Choroid plexus epithelial cell (primary cell): ENCODE measurements around the gene COG4.
A peak's percentile ranks its signal among the peaks of the same experiment; 100 is the strongest.

Experiments used
- DNase-seq: peaks from one replicate; pipeline ENCODE4 v3.0.0-alpha.2; 2010; ENCODE audit warnings: low read depth
- H3K4me3 ChIP-seq: 2 replicates; pipeline ENCODE4 v1.5.1; 2011; ENCODE audit warnings: low read depth, mild to moderate bottlenecking, control low read depth, low read length, moderate library complexity
- TF ChIP-seq, protein P1 (sequence below): conservative IDR thresholded peaks from 2 replicates; pipeline ENCODE4 v1.5.1; 2011; ENCODE audit warnings: low read depth, mild to moderate bottlenecking, control low read depth, inconsistent platforms, low read length, moderate library complexity

The COG4 gene

GRCh38 chr16:70432356-70432722 is 91.0 kb downstream of the COG4 start:
- TF ChIP-seq, protein P1, sequence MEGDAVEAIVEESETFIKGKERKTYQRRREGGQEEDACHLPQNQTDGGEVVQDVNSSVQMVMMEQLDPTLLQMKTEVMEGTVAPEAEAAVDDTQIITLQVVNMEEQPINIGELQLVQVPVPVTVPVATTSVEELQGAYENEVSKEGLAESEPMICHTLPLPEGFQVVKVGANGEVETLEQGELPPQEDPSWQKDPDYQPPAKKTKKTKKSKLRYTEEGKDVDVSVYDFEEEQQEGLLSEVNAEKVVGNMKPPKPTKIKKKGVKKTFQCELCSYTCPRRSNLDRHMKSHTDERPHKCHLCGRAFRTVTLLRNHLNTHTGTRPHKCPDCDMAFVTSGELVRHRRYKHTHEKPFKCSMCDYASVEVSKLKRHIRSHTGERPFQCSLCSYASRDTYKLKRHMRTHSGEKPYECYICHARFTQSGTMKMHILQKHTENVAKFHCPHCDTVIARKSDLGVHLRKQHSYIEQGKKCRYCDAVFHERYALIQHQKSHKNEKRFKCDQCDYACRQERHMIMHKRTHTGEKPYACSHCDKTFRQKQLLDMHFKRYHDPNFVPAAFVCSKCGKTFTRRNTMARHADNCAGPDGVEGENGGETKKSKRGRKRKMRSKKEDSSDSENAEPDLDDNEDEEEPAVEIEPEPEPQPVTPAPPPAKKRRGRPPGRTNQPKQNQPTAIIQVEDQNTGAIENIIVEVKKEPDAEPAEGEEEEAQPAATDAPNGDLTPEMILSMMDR: no peak
- H3K4me3 ChIP-seq: no peak overlapping the region
- no peak for DNase-seq

GRCh38 chr16:70430667-70431536 is 92.5 kb downstream of the COG4 start:
- H3K4me3 ChIP-seq: no peak overlapping the region
- DNase-seq: peak; percentile 32
- TF ChIP-seq, protein P1: no peak
